WTC11 (cell line): Measurements from ENCODE around the gene PSME2. TPM values are rescaled to one million over a fixed set of nuclear protein-coding genes. Genes with fewer than 3 reads are reported as not detected.

Source experiments
- ATF2 ChIP-seq: sonication (generic); formaldehyde crosslinking; IDR thresholded peaks from 2 replicates; pipeline ENCODE4 v1.8.1; 2022; ENCODE audit warnings: low read depth, missing genetic modification reagents, borderline replicate concordance
- ATF6 ChIP-seq: sonication (generic); formaldehyde crosslinking; IDR thresholded peaks from 2 replicates; pipeline ENCODE4 v1.8.1; 2023; ENCODE audit warnings: mild to moderate bottlenecking, missing genetic modification reagents
- CDX4 ChIP-seq: fragments of 250-450 bp; sonication (Bioruptor Pico); IDR thresholded peaks from 2 replicates; pipeline ENCODE4 v1.9.0; 2021; ENCODE audit warnings: moderate library complexity, mild to moderate bottlenecking, inconsistent platforms, borderline replicate concordance
- E2F5 ChIP-seq: sonication (generic); formaldehyde crosslinking; IDR thresholded peaks from 2 replicates; pipeline ENCODE4 v1.8.1; 2022; ENCODE audit warnings: mild to moderate bottlenecking, moderate library complexity, missing genetic modification reagents
- FOXJ3 ChIP-seq: sonication (generic); formaldehyde crosslinking; IDR thresholded peaks from 2 replicates; pipeline ENCODE4 v1.9.0; 2021; ENCODE audit warnings: missing genetic modification reagents, mild to moderate bottlenecking, borderline replicate concordance
- HMGA2 ChIP-seq: fragments of 250-450 bp; sonication (Bioruptor Pico); IDR thresholded peaks from 2 replicates; pipeline ENCODE4 v1.4.0; 2021; ENCODE audit warnings: mild to moderate bottlenecking, moderate library complexity
- JUN ChIP-seq: sonication (generic); formaldehyde crosslinking; IDR thresholded peaks from 2 replicates; pipeline ENCODE4 v1.8.0; 2023; ENCODE audit warnings: mild to moderate bottlenecking, missing genetic modification reagents
- MAX ChIP-seq: sonication (generic); formaldehyde crosslinking; IDR thresholded peaks from 2 replicates; pipeline ENCODE4 v1.8.0; 2022; ENCODE audit warnings: mild to moderate bottlenecking, missing genetic modification reagents
- MYBL2 ChIP-seq: sonication (generic); formaldehyde crosslinking; IDR thresholded peaks from 2 replicates; pipeline ENCODE4 v1.8.1; 2023; ENCODE audit warnings: mild to moderate bottlenecking, moderate library complexity, missing genetic modification reagents
- NFE2L1 ChIP-seq: sonication (generic); formaldehyde crosslinking; IDR thresholded peaks from 2 replicates; pipeline ENCODE4 v1.8.1; 2023; ENCODE audit warnings: missing genetic modification reagents
- PRDM15 ChIP-seq: sonication (generic); formaldehyde crosslinking; IDR thresholded peaks from 2 replicates; pipeline ENCODE4 v1.8.0; 2022; ENCODE audit warnings: missing genetic modification reagents
- RORB ChIP-seq: fragments of 250-450 bp; sonication (Bioruptor Pico); IDR thresholded peaks from 2 replicates; pipeline ENCODE4 v1.9.0; 2021; ENCODE audit warnings: mild to moderate bottlenecking
- SMAD4 ChIP-seq: sonication (generic); formaldehyde crosslinking; IDR thresholded peaks from 2 replicates; pipeline ENCODE4 v1.8.0; 2022; ENCODE audit warnings: mild to moderate bottlenecking, missing genetic modification reagents
- SP1 ChIP-seq: sonication (generic); formaldehyde crosslinking; conservative IDR thresholded peaks from 2 replicates; pipeline ENCODE4 v1.8.1; 2022; ENCODE audit warnings: missing genetic modification reagents
- STAT6 ChIP-seq: sonication (generic); formaldehyde crosslinking; conservative IDR thresholded peaks from 2 replicates; pipeline ENCODE4 v1.8.1; 2023; ENCODE audit warnings: mild to moderate bottlenecking, low read depth, missing genetic modification reagents, moderate library complexity
- USF1 ChIP-seq: sonication (generic); formaldehyde crosslinking; IDR thresholded peaks from 2 replicates; pipeline ENCODE4 v1.8.0; 2022; ENCODE audit warnings: mild to moderate bottlenecking, missing genetic modification reagents
- USF2 ChIP-seq: sonication (generic); formaldehyde crosslinking; IDR thresholded peaks from 2 replicates; pipeline ENCODE4 v1.8.1; 2023; ENCODE audit warnings: mild to moderate bottlenecking, missing genetic modification reagents, moderate library complexity
- ZBTB43 ChIP-seq: sonication (generic); formaldehyde crosslinking; IDR thresholded peaks from 2 replicates; pipeline ENCODE4 v1.8.1; 2023; ENCODE audit warnings: mild to moderate bottlenecking, missing genetic modification reagents
- ZNF423 ChIP-seq: fragments of 250-450 bp; sonication (Bioruptor Pico); IDR thresholded peaks from 2 replicates; pipeline ENCODE4 v2.1.2; 2022; ENCODE audit warnings: mild to moderate bottlenecking, moderate library complexity
- ZNF512 ChIP-seq: sonication (generic); formaldehyde crosslinking; IDR thresholded peaks from 2 replicates; pipeline ENCODE4 v1.8.1; 2022; ENCODE audit warnings: missing genetic modification reagents, borderline replicate concordance
- ZNF671 ChIP-seq: fragments of 250-450 bp; sonication (Bioruptor Pico); IDR thresholded peaks from 2 replicates; pipeline ENCODE4 v1.8.0; 2021; ENCODE audit warnings: mild to moderate bottlenecking
- total RNA-seq: library from RNA; stranded (reverse); gene quantifications from 3 replicates; pipeline ENCODE4 v1.2.3, GENCODE V29; 2021

The PSME2 gene
- total RNA-seq, 1 experiment from 2014 or later, result 103 TPM

- no peak for TF ChIP-seq ZNF512 (CRISPR knock-in tag)
- peak; percentile 83; the same call in 1 of the 2 replicates for TF ChIP-seq E2F5 (CRISPR knock-in tag)
- TF ChIP-seq PRDM15 (CRISPR knock-in tag), result no peak
- TF ChIP-seq RORB (CRISPR knock-in tag), result no peak
- peak; percentile 97 for TF ChIP-seq MAX (CRISPR knock-in tag)
- TF ChIP-seq SMAD4, result no peak
- no peak for TF ChIP-seq HMGA2 (CRISPR knock-in tag)
- TF ChIP-seq ATF2, result no peak
- peak; percentile 82 for TF ChIP-seq MYBL2 (CRISPR knock-in tag)
- TF ChIP-seq USF2 (CRISPR knock-in tag), result peak; percentile 86
- TF ChIP-seq CDX4 (CRISPR knock-in tag), result no peak
- 0 out of 2 replicates have a peak, but pooled peaks have one; percentile 75 for TF ChIP-seq STAT6
- TF ChIP-seq JUN, result no peak; the same call in 1 of the 2 replicates
- no peak for TF ChIP-seq ZNF423 (CRISPR knock-in tag)
- TF ChIP-seq SP1 (CRISPR knock-in tag), result peak; percentile 88
- no peak for TF ChIP-seq FOXJ3 (CRISPR knock-in tag)
- TF ChIP-seq ZNF671 (CRISPR knock-in tag), result no peak
- TF ChIP-seq ZBTB43 (CRISPR knock-in tag), result peak; percentile 69; the same call in 1 of the 2 replicates
- peak; percentile 64; the same call in 1 of the 2 replicates for TF ChIP-seq NFE2L1
- TF ChIP-seq ATF6 (CRISPR knock-in tag), result no peak
- TF ChIP-seq USF1 (CRISPR knock-in tag), result peak; percentile 87
These were observed 42.0 kb upstream of the PSME2 start, which contains the start of gene IPO4 (continued) for GRCh38 chr14:24188251-24189058.
